Measurements from ENCODE around the gene GTF2H4.

DNA sequence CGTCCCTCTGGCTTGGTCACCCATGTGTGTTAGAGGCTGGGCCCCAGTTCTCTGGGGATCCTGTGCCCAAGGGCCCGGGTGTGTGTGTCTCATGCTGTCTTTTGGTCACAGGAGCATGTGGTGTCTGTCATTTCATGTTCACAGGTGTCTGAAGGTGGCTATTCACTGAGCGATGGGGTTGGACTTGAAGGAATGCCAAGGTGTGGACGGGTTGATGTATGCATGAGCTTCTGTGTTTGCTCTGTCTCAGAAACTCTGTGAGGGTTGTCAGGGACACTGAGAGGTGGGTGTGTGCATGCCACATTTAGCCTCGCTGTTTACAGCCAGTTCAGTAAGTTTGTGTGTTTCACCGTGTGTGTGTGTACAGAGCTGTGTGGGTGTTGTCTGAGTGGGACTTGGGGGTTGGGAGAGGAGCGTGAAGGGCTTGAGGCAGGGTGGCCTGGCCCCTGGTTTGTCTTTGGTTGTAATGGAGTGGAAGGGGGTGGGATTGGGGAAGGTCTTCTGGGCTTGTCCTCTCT, 22.5 kb upstream of the GTF2H4 start:
- TF ChIP-seq POLR2AphosphoS5 (IDR thresholded peaks at IDR 0.05; ENCODE audit: borderline replicate concordance, low read depth, low read length) = no peak
- TF ChIP-seq EZH2 (IDR thresholded peaks at IDR 0.05) = no peak
